HepG2 (cell line): ENCODE data around the gene MRPL36. TPM values are rescaled to one million over a fixed set of nuclear protein-coding genes. Genes with fewer than 3 reads are reported as not detected.

Experiments used
- HNF4G ChIP-seq, 2 experiments: sonication (generic) in 1 of 2; formaldehyde crosslinking in 1 of 2; IDR thresholded peaks; 2 replicates each; pipeline versions ENCODE4 v1.4.0 to v1.6.1; 2011 to 2020; ENCODE audit warnings: borderline replicate concordance in 2 of 2, low read depth in 2 of 2, mild to moderate bottlenecking in 2 of 2, low read length in 1 of 2, missing genetic modification reagents in 1 of 2, moderate library complexity in 1 of 2
- MED13 ChIP-seq: sonication (generic); formaldehyde crosslinking; IDR thresholded peaks from 2 replicates; pipeline ENCODE4 v1.5.0; 2020; ENCODE audit warnings: missing genetic modification reagents
- NR2F6 ChIP-seq, 2 experiments: IDR thresholded peaks; 2 replicates each; pipeline ENCODE4 v1.6.1; 2016; ENCODE audit warnings: antibody characterized with exemption in 1 of 2, mild to moderate bottlenecking in 1 of 2
- TEAD3 ChIP-seq: optimal IDR thresholded peaks from 2 replicates; pipeline ENCODE3; 2016; ENCODE audit warnings: borderline replicate concordance
- THAP9 ChIP-seq: sonication (generic); formaldehyde crosslinking; IDR thresholded peaks from 2 replicates; pipeline ENCODE4; 2020; ENCODE audit warnings: missing genetic modification reagents, mild to moderate bottlenecking, borderline replicate concordance
- TMF1 ChIP-seq: sonication (generic); formaldehyde crosslinking; IDR thresholded peaks from 2 replicates; pipeline ENCODE4 v1.8.1; 2022; ENCODE audit warnings: low read depth, missing genetic modification reagents
- ZBTB8A ChIP-seq: sonication (generic); formaldehyde crosslinking; IDR thresholded peaks from 2 replicates; pipeline ENCODE4 v1.4.0; 2020; ENCODE audit warnings: mild to moderate bottlenecking, low read depth, missing genetic modification reagents, borderline replicate concordance
- ZNF253 ChIP-seq: sonication (generic); formaldehyde crosslinking; IDR thresholded peaks from 2 replicates; pipeline ENCODE4 v1.8.0; 2022; ENCODE audit warnings: mild to moderate bottlenecking, missing genetic modification reagents, borderline replicate concordance
- ZNF318 ChIP-seq: sonication (generic); formaldehyde crosslinking; IDR thresholded peaks from 2 replicates; pipeline ENCODE4 v1.4.0; 2020; ENCODE audit warnings: mild to moderate bottlenecking, missing genetic modification reagents
- ZNF326 ChIP-seq: sonication (generic); formaldehyde crosslinking; IDR thresholded peaks from 2 replicates; pipeline ENCODE4 v1.4.0; 2020; ENCODE audit warnings: missing genetic modification reagents, borderline replicate concordance
- ZNF460 ChIP-seq: sonication (generic); formaldehyde crosslinking; IDR thresholded peaks from 2 replicates; pipeline ENCODE4 v1.5.1; 2020; ENCODE audit warnings: missing genetic modification reagents, mild to moderate bottlenecking, borderline replicate concordance
- ZNF513 ChIP-seq: sonication (generic); formaldehyde crosslinking; conservative IDR thresholded peaks from 2 replicates; pipeline ENCODE4 v1.5.0; 2020; ENCODE audit warnings: missing genetic modification reagents
- ZNF691 ChIP-seq: sonication (generic); formaldehyde crosslinking; IDR thresholded peaks from 2 replicates; pipeline ENCODE4 v1.4.0; 2020; ENCODE audit warnings: missing genetic modification reagents, low read depth, mild to moderate bottlenecking, borderline replicate concordance
- polyA plus RNA-seq, 8 experiments: library from polyadenylated mRNA; depleted of rRNA in 3 of 8; stranded (reverse) in 7 of 8; unstranded in 1 of 8; fragments of >200 nt; fragmentation: Illumina TruSeq in 4 of 8; extraction: Trizol in 4 of 8; gene quantifications; 2 replicates each; pipeline versions ENCODE4 v1.2.1 to v1.2.3, GENCODE V29; 2011 to 2016; ENCODE audit warnings: low read depth in 4 of 8, missing spikeins in 1 of 8, mixed read lengths in 1 of 8; ENCODE audit not compliant: insufficient read depth in 1 of 8
- total RNA-seq, 5 experiments: library from RNA; depleted of rRNA; stranded (reverse); fragments of >200 nt; fragmentation: Illumina TruSeq; extraction: Trizol; gene quantifications; 2 replicates each; pipeline ENCODE4 v1.2.3, GENCODE V29; 2016; ENCODE audit warnings: low read depth in 1 of 5

The MRPL36 gene
- total and polyA plus RNA-seq, 2 of the 13 experiments (the other 11 are each of a cell fraction or from before 2014, with no cell fraction given) = 71.3 to 113 TPM

- TF ChIP-seq ZNF513 (no peak), HNF4G (IDR thresholded peaks at IDR 0.05; ENCODE audit: borderline replicate concordance, low read depth, low read length) (peak; percentile 54; the same call in 1 of the 2 replicates), HNF4G (CRISPR knock-in tag; IDR thresholded peaks at IDR 0.05; ENCODE audit: borderline replicate concordance, low read depth) (peak; percentile 39; the same call in 1 of the 2 replicates), ZNF318 (CRISPR knock-in tag) (no peak), THAP9 (peak; percentile 86; the same call in 1 of the 2 replicates), TMF1 (0 out of 2 replicates have a peak, but pooled peaks have one; percentile 45), MED13 (CRISPR knock-in tag) (no peak), NR2F6 (IDR thresholded peaks at IDR 0.05) (peak; percentile 84), NR2F6 (CRISPR knock-in tag; IDR thresholded peaks at IDR 0.05) (peak; percentile 97), ZBTB8A (0 out of 2 replicates have a peak, but pooled peaks have one; percentile 30), ZNF460 (CRISPR knock-in tag) (no peak), ZNF326 (CRISPR knock-in tag) (no peak), ZNF253 (0 out of 2 replicates have a peak, but pooled peaks have one; percentile 45), ZNF691 (CRISPR knock-in tag) (0 out of 2 replicates have a peak, but pooled peaks have one; percentile 24), TEAD3 (CRISPR knock-in tag) (peak; percentile 53)
These were observed 1.8 kb upstream of the MRPL36 start, which contains the start of gene NDUFS6 (continued) for GRCh38 chr5:1801222-1801966.
